SK-N-SH treated with all-trans-retinoic acid at 6 μM for 48 hours (cell line): ENCODE results near the gene AKT1.

Experiments
- ATAC-seq: fragments of 200-7000 bp; cut with Tn5 transposase; 3 replicates; pipeline ENCODE4 v1.9.1; 2020; ENCODE audit warnings: mild to moderate bottlenecking, moderate library complexity
- ARNTL ChIP-seq: fragments of 450-650 bp; formaldehyde crosslinking; IDR thresholded peaks from 2 replicates; pipeline ENCODE4 v1.5.0; 2020; ENCODE audit warnings: low read depth, mild to moderate bottlenecking, moderate library complexity, borderline replicate concordance
- BACH2 ChIP-seq: fragments of 250-450 bp; sonication (Bioruptor Pico); IDR thresholded peaks from 2 replicates; pipeline ENCODE4 v1.9.0; 2021; ENCODE audit warnings: mild to moderate bottlenecking, borderline replicate concordance
- CSDC2 ChIP-seq: fragments of 250-450 bp; sonication (Bioruptor Pico); IDR thresholded peaks from 2 replicates; pipeline ENCODE4 v1.5.0; 2020; ENCODE audit warnings: mild to moderate bottlenecking, moderate library complexity
- CSRNP3 ChIP-seq: fragments of 250-450 bp; sonication (Bioruptor Pico); IDR thresholded peaks from 2 replicates; pipeline ENCODE4 v1.5.1; 2021; ENCODE audit warnings: mild to moderate bottlenecking, moderate library complexity
- ESRRG ChIP-seq: fragments of 250-450 bp; sonication (Bioruptor Pico); IDR thresholded peaks from 2 replicates; pipeline ENCODE4 v1.6.1; 2021; ENCODE audit warnings: mild to moderate bottlenecking
- GLIS3 ChIP-seq: fragments of 250-450 bp; sonication (Bioruptor Pico); IDR thresholded peaks from 2 replicates; pipeline ENCODE4 v1.5.0; 2020; ENCODE audit warnings: mild to moderate bottlenecking, moderate library complexity
- OSR1 ChIP-seq: fragments of 250-450 bp; sonication (Bioruptor Pico); IDR thresholded peaks from 2 replicates; pipeline ENCODE4 v1.8.0; 2022; ENCODE audit warnings: moderate library complexity, mild to moderate bottlenecking, inconsistent platforms
- PATZ1 ChIP-seq: fragments of 250-450 bp; sonication (Bioruptor Pico); IDR thresholded peaks from 2 replicates; pipeline ENCODE4 v1.8.0; 2020; ENCODE audit warnings: mild to moderate bottlenecking, moderate library complexity, borderline replicate concordance
- PPARA ChIP-seq: fragments of 250-450 bp; sonication (Bioruptor Pico); IDR thresholded peaks from 2 replicates; pipeline ENCODE4 v1.5.0; 2020; ENCODE audit warnings: mild to moderate bottlenecking, borderline replicate concordance
- RARB ChIP-seq: fragments of 250-450 bp; sonication (Bioruptor Pico); IDR thresholded peaks from 2 replicates; pipeline ENCODE4 v1.8.0; 2021; ENCODE audit warnings: mild to moderate bottlenecking, moderate library complexity
- SNAI2 ChIP-seq: fragments of 250-450 bp; sonication (Bioruptor Pico); IDR thresholded peaks from 2 replicates; pipeline ENCODE4 v1.5.0; 2020; ENCODE audit warnings: mild to moderate bottlenecking, moderate library complexity
- TCF4 ChIP-seq: fragments of 250-450 bp; sonication (Bioruptor Pico); IDR thresholded peaks from 2 replicates; pipeline ENCODE4 v1.8.0; 2021; ENCODE audit warnings: mild to moderate bottlenecking, moderate library complexity, borderline replicate concordance
- TSHZ2 ChIP-seq: fragments of 250-450 bp; sonication (Bioruptor Pico); IDR thresholded peaks from 2 replicates; pipeline ENCODE4 v1.5.0; 2020; ENCODE audit warnings: mild to moderate bottlenecking, moderate library complexity
- ZC3H10 ChIP-seq: fragments of 250-450 bp; sonication (Bioruptor Pico); IDR thresholded peaks from 2 replicates; pipeline ENCODE4 v1.5.1; 2021; ENCODE audit warnings: mild to moderate bottlenecking, moderate library complexity
- ZFP3 ChIP-seq: fragments of 250-450 bp; sonication (Bioruptor Pico); IDR thresholded peaks from 2 replicates; pipeline ENCODE4 v1.5.0; 2020; ENCODE audit warnings: mild to moderate bottlenecking, moderate library complexity
- ZFP30 ChIP-seq: fragments of 450-650 bp; formaldehyde crosslinking; IDR thresholded peaks from 2 replicates; pipeline ENCODE4 v1.5.0; 2022; ENCODE audit warnings: mild to moderate bottlenecking, moderate library complexity
- ZNF565 ChIP-seq: fragments of 450-650 bp; formaldehyde crosslinking; conservative IDR thresholded peaks from 2 replicates; pipeline ENCODE4 v1.5.0; 2020; ENCODE audit warnings: low read depth, mild to moderate bottlenecking, moderate library complexity
- ZNF70 ChIP-seq: fragments of 450-650 bp; formaldehyde crosslinking; IDR thresholded peaks from 2 replicates; pipeline ENCODE4 v1.5.0; 2020; ENCODE audit warnings: mild to moderate bottlenecking, moderate library complexity
- ZNF8 ChIP-seq: fragments of 450-650 bp; formaldehyde crosslinking; IDR thresholded peaks from 2 replicates; pipeline ENCODE4 v1.5.0; 2020; ENCODE audit warnings: mild to moderate bottlenecking, moderate library complexity
- TF ChIP-seq, protein P1 (sequence below): fragments of 250-450 bp; sonication (Bioruptor Pico); IDR thresholded peaks from 2 replicates; pipeline ENCODE4 v1.5.1; 2020; ENCODE audit warnings: low read depth, mild to moderate bottlenecking, moderate library complexity

Gene AKT1

DNA sequence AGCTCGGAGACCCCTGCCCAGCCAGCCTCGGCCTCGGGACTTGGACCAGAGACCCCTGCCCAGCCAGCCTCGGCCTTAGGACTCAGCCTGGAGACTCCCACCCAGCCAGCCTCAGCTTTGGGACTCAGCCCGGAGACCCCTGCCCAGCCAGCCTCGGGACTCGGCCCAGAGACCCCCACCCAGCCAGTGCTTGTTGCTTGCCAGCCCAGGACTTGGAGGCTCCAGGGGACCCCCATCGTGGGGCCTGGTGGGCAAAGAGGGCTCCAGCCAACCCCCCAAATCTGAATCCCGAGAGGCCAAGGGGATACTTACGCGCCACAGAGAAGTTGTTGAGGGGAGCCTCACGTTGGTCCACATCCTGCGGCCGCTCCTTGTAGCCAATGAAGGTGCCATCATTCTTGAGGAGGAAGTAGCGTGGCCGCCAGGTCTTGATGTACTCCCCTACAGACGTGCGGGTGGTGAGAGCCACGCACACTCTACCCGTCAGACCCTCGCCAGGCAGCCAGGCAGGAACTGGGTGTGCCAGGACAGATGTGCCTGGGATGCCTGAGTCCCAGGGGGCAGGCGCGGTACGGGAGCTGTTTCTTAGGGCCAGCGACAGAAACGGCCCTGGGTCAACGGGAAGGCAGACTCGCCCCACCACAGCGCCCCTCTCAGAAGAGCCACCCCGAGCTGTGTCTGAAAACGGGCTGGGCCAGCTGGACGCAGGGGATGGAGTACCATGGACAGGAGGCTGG lies 15.6 kb downstream of the AKT1 start:
- TF ChIP-seq PPARA (no peak), OSR1 (CRISPR knock-in tag) (no peak), RARB (CRISPR knock-in tag) (no peak), GLIS3 (CRISPR knock-in tag) (no peak), ZNF70 (CRISPR knock-in tag) (no peak), ZC3H10 (CRISPR knock-in tag) (no peak), SNAI2 (CRISPR knock-in tag) (no peak), TCF4 (no peak), CSRNP3 (CRISPR knock-in tag) (no peak), ZFP3 (CRISPR knock-in tag) (no peak), CSDC2 (CRISPR knock-in tag) (no peak), ARNTL (no peak), BACH2 (CRISPR knock-in tag) (no peak), ZFP30 (CRISPR knock-in tag) (no peak), ZNF565 (no peak)
- no peak for ATAC-seq

GRCh38 chr14:104778694-104779331 lies 16.7 kb downstream of the AKT1 start:
- no peak for ATAC-seq
- no peak for TF ChIP-seq TSHZ2
- TF ChIP-seq, protein P1, sequence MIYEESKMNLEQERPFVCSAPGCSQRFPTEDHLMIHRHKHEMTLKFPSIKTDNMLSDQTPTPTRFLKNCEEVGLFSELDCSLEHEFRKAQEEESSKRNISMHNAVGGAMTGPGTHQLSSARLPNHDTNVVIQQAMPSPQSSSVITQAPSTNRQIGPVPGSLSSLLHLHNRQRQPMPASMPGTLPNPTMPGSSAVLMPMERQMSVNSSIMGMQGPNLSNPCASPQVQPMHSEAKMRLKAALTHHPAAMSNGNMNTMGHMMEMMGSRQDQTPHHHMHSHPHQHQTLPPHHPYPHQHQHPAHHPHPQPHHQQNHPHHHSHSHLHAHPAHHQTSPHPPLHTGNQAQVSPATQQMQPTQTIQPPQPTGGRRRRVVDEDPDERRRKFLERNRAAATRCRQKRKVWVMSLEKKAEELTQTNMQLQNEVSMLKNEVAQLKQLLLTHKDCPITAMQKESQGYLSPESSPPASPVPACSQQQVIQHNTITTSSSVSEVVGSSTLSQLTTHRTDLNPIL (CRISPR knock-in tag) = no peak
- no peak for TF ChIP-seq ZNF565
- no peak for TF ChIP-seq CSDC2 (CRISPR knock-in tag)
- no peak for TF ChIP-seq ESRRG
- TF ChIP-seq ZFP30 (CRISPR knock-in tag) = no peak
- TF ChIP-seq PATZ1 (CRISPR knock-in tag) = no peak

DNA sequence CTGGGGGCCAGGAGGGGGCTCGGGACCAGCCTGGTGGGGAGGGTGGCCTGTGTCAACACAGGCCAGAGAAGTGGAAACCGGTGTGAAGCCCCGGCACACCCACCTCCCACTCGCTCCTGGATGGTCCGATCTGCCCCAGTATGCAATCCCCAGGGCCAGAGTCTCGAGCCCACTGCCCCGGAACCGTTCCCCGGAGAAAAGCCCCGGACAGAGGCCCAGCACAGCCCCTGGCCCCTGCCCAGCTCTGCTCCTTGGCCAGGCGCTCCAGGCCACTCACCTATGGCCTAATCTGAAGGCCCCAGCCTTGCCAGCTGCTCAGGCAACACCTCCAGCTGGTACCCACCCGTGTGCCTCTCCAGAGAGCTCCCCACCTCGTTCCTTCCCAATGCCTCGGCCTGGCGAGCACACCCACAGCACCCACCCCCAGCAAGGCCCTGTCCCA lies 17.7 kb downstream of the AKT1 start:
- ATAC-seq = no peak
- TF ChIP-seq BACH2 (CRISPR knock-in tag) (no peak), ZC3H10 (CRISPR knock-in tag) (no peak), ZNF565 (no peak), ZNF8 (CRISPR knock-in tag) (no peak), RARB (CRISPR knock-in tag) (no peak), PATZ1 (CRISPR knock-in tag) (no peak), TSHZ2 (no peak), ZNF70 (CRISPR knock-in tag) (no peak), CSDC2 (CRISPR knock-in tag) (no peak), ZFP30 (CRISPR knock-in tag) (no peak), SNAI2 (CRISPR knock-in tag) (no peak), ARNTL (no peak)
- TF ChIP-seq, protein P1 (CRISPR knock-in tag) = no peak
